ENCODE measurements around the gene DMD.

The DMD gene

DNA sequence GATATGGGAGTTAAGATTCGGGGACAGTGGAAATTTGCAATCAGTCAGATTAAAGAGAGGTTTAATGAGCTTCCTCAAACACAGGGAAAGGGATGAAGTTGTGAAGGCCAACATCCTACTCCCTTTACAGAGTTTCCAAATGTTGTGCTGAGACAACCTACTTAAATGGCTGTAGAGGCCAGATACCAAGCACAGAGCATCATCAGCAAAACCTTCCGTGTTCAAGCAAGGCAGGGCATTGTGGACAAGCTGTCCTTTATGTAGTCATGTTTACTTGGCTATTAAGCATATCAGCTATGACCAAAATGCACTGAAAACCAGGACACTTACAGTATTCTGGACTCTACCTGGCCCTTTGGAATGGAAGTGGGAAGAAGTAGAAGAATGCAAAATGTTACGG, 197.3 kb downstream of the DMD start:
- no peak for DNase-seq

- DNase-seq = no peak
Measured at GRCh38 chrX:33001107-33001506, 210.2 kb downstream of the DMD start.

DNA sequence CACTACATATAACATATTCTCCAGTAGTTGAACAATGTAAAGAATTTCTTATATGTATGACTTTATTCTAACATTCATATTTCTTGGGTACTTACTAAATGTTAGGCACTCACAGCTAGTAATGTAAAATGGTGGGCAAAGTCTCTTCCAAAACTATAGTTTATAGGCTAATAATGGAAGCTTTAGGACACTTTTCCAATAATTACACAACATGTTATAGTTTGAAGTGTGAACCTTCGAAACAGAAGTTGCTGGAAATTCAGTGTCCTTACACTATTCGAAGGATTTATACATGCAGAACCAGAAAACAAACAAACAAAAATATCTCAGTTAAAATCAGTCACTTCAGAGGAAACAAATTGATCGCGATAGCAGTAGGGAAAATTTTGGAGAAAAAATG, 212.6 kb downstream of the DMD start:
- no peak for DNase-seq

DNA sequence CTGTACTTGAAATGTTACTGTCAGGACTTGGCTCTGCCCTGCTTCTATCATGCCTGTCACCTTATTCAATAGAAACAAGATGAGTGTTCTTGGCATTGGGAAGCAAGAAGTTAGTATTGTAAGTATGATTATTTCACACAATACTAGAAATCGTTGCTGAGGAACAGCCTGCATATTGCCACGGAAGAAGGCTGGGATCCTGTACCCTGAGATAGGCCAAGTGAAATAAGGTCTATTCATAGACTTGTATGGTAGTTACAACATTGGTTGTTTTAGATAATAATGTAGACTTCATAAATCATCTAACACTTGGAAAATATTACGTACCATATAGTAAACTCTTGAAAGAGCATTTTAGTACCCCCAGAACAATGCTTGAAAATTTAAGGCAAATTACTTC, 215.9 kb downstream of the DMD start:
- no peak for DNase-seq

DNA sequence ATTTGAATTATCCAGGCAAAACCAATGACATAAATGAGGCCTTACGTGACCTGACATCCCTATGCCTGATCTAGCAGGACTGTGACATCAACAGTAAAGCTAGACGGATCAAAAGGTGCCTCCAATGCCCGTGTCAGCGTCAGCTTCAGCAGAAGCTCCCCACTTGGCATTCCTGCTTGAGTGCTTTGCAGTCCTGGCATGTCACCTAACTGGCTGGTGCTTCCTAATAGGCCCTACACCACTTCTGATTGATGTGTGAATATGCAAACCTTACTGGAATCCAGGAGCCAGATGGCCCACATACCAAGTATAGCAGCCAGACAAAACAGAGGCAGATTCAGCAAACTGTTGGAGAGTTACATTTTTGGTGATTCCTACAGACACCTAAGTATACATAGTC, 224.2 kb downstream of the DMD start:
- no peak for DNase-seq

GRCh38 chrX:32985544-32985943, 225.8 kb downstream of the DMD start:
- DNase-seq = no peak

DNA sequence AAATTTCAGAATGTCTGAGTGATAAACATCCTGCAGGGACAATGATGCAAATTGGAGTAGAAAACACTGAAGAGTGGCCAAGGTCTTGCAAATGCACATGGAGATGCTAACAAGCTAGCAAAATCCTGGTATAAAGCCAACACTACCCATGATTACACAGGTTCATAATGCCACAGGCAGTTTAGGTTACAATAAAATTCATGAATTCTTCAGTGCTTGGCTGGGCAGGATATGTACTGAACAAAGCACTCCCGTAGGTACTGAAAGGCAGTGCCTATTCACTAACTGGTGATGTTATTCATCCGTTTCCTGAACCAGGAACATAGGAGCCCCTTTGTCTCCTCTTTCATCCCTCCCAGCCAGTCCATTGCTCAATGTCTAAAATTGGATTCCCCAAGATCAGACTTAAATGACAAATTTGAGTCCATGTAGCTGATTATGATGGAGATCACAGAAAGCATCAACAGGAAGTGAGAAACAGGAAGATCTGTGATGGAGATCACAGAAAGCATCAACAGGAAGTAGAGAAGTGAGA, 244.5 kb downstream of the DMD start:
- no peak for DNase-seq

DNA sequence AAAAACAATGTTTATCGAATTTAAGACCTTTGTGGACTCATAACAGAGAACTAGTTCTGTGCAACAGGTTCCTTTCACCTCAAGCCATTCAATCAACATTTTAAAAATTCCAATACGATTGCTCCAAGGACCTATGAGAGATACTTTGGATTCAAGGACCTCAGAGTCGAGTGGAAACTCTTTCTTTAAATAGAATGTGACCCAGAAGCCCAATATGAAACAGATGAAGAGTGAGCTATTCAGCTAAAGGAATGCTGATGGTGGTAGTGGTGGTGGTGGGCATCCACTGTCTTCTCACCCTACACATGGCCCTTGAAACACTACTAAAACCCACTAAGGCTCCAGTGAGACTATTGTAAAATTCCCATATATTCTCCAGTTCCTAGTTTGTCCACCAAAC, 257.2 kb downstream of the DMD start:
- no peak for DNase-seq

GRCh38 chrX:32948130-32948529, 263.2 kb downstream of the DMD start:
- no peak for DNase-seq

GRCh38 chrX:32937043-32937442, 274.3 kb downstream of the DMD start:
- DNase-seq = no peak

DNA sequence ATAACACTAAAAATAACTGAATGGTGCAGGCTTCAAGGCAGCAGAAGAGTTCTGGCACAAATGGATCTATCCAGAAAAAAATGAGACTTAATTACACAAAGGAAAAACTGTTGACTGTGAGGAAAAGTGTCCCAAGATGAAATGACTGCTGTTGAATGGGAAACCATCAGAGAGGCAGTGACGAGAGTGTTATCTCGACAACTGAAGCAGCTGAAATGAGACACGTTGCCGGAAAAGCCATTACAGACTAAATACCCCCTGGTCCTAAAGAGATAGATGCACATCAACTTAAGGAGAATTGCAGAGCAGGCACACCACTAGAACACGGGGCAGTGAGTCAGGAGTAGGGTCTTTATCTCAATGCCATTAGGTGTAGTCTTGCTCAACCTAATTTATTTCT, 277.8 kb downstream of the DMD start:
- no peak for DNase-seq

DNA sequence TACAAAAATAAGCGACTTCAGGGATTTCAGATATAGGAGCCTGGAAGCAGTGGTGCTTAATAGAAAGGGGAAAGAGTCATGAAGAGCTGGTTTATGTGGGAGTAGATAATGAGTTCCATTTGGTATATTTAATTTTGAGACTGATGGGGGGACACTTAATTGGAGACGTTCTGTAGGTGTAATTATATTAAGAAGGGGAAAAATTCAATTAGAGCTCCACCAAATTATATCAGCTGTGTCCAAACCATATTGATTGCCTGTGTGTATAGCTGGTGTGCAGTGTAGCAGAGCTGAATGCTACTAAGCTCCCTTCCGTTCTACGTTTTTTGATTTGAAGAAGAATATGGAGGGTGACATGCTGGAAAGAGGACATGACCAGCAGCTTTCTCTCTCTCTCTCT, 282.3 kb downstream of the DMD start:
- no peak for DNase-seq

- DNase-seq = no peak
Measured at GRCh38 chrX:32896088-32896487, 315.3 kb downstream of the DMD start.

GRCh38 chrX:32894679-32895078, 316.7 kb downstream of the DMD start:
- DNase-seq = no peak

DNA sequence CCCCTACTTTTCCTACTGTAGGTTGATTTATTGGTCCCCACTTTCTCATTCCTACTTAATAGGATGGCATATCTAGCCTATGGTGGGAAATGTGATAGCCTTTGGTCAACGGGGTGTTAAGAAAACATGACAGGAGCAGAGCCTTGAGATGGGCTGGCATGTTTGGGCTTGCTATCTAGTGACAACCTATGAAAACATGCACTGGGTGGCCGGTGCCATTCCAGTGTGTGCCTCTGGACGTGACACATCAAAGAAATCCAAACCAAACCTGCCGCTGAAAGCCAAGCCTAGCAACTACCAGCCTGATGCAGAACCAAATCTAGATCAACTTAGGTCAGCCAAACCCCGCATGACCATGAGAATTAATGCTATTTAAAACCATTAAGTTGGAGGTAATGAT, 317.6 kb downstream of the DMD start:
- DNase-seq = no peak

DNA sequence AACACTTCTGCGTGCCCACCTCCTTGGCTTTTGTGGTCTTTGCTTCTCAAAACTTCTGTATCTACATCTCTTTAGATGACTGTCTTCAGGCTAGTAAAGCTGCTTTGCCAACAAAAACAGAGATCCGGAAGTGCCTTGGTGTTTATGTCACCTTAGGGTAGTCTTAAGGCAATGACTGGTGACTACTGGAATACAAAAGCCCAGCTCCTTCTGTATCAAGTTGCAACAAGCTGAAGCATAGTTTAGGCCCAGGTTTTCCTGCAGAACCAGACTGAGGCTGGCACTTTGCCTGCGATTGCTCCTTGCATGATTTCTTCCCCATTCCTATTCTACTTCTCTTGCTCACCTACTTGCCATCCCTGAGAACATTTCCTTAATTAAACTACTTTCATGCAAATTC, 333.8 kb downstream of the DMD start:
- DNase-seq = no peak

GRCh38 chrX:32874839-32875238, 336.5 kb downstream of the DMD start:
- no peak for DNase-seq

- DNase-seq = no peak
Measured at GRCh38 chrX:32873786-32874185, 337.6 kb downstream of the DMD start.

DNA sequence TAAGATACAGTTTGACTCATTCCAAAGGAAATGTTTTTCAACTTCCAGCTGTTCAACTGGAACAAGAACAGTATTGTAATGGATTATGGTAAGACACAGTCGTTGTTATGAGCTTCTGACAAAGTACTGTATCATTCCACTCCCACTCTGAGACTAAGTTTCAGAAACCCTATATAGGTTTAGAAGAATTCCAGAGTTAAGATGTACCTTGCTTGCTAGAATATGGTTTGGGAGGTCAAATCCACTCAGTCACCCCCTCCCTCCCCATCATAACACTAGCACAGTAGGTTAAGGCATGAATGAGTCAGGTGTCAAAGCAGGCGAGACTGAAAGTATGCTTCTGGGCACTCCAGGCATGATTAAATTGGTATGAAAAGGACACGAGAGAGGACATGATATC, 339.7 kb downstream of the DMD start:
- DNase-seq = no peak

- DNase-seq = no peak
Measured at GRCh38 chrX:32868524-32868895, 342.8 kb downstream of the DMD start.

DNA sequence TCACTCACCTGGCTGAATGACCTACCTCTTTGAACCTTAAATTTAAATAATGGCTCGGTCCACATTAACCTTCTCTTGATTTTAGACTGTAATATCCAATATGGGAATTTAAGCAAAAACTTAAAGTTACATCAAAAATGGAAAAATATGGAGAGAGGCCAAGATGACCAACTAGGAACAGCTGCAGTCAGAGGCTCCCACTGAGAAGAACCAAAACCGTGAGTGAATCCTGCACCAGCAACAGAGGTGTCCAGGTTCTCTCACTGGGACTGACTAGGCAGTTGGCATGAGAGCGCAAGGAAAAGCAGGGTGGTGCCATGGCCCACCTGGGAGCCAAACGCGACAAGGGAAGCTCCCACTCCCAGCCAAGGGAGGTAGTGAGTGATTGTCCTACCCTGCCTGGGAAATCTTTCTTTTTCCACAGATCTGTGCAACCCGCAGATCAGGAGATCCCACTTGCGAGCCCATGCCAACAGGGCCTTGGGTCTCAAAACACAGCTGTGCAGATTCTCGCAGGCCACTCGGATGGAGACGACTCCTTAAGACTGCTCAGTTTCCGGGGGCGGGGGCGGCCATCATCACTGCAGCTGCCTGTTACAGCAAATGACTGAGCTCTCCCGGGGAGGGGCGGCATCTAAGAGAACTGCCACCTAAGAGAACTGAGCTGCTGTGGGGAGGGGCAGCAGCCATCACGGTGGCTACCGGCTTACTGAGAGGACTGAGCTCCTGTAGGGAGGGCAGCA, 343.4 kb downstream of the DMD start:
- no peak for DNase-seq

GRCh38 chrX:32852203-32852602, 359.1 kb downstream of the DMD start:
- no peak for DNase-seq

DNA sequence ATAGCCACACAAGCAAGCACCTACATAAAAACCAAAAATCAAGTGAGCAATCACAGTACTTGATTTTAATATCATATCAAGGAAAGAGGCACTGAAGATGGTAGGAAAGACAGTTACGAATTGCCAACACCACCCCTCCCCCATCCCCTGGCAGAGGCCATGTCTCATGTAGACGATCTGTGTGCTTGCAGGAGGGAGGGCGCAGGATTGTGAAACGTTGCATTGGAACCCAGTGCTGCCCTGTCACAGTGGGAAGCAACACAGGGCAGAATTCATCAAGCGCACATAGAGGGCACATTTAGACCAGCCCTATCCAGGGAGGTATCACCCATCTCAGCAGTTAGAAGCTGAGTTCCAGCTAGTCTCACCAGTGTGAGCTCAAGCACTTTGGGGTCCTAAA, 359.8 kb downstream of the DMD start:
- DNase-seq = no peak

- no peak for DNase-seq
Measured at GRCh38 chrX:32847921-32848320, 363.4 kb downstream of the DMD start.

- no peak for DNase-seq
Measured at GRCh38 chrX:32842053-32842452, 369.3 kb downstream of the DMD start.

Measured in SW 1271 (cell line).